RWPE2 (cell line): Measurements from ENCODE around the gene APEH.

Experiments
- ATAC-seq: fragments of 200-7000 bp; cut with Tn5 transposase; 3 replicates; pipeline ENCODE4 v1.9.1; 2021; ENCODE audit warnings: low read depth
- DNase-seq: peaks from one replicate; pipeline ENCODE4 v3.0.0-alpha.2; 2020; ENCODE audit warnings: low spot score
- H3K27ac ChIP-seq: fragments of 450-650 bp; 2 replicates; pipeline ENCODE4 v1.5.1; 2017; ENCODE audit warnings: mild to moderate bottlenecking; ENCODE audit not compliant: poor library complexity, severe bottlenecking
- H3K27me3 ChIP-seq: fragments of 250-450 bp; sonication (Bioruptor Pico); 2 replicates; pipeline ENCODE4 v1.5.1; 2021; ENCODE audit warnings: mild to moderate bottlenecking, moderate library complexity; ENCODE audit not compliant: insufficient read depth, poor library complexity, severe bottlenecking
- H3K36me3 ChIP-seq: fragments of 250-450 bp; sonication (Bioruptor Pico); 2 replicates; pipeline ENCODE4 v1.5.1; 2020; ENCODE audit warnings: low read depth, mild to moderate bottlenecking, moderate library complexity
- H3K4me1 ChIP-seq: fragments of 250-450 bp; sonication (Bioruptor Pico); 2 replicates; pipeline ENCODE4 v1.5.1; 2021; ENCODE audit warnings: mild to moderate bottlenecking, moderate library complexity; ENCODE audit not compliant: insufficient read depth, poor library complexity, severe bottlenecking
- H3K4me3 ChIP-seq: fragments of 250-450 bp; sonication (Bioruptor Pico); 2 replicates; pipeline ENCODE4 v1.5.1; 2021; ENCODE audit warnings: mild to moderate bottlenecking, moderate library complexity; ENCODE audit not compliant: severe bottlenecking
- H3K9me3 ChIP-seq: fragments of 250-450 bp; sonication (Bioruptor Pico); 2 replicates; pipeline ENCODE4 v1.5.1; 2021; ENCODE audit warnings: mild to moderate bottlenecking, moderate library complexity; ENCODE audit not compliant: severe bottlenecking
- TF ChIP-seq, protein P1 (sequence below): fragments of 450-650 bp; IDR thresholded peaks from one replicate; pipeline ENCODE4 v1.5.1; 2017; ENCODE audit warnings: mild to moderate bottlenecking, moderate library complexity; ENCODE audit not compliant: poor library complexity, severe bottlenecking

The APEH gene

DNA sequence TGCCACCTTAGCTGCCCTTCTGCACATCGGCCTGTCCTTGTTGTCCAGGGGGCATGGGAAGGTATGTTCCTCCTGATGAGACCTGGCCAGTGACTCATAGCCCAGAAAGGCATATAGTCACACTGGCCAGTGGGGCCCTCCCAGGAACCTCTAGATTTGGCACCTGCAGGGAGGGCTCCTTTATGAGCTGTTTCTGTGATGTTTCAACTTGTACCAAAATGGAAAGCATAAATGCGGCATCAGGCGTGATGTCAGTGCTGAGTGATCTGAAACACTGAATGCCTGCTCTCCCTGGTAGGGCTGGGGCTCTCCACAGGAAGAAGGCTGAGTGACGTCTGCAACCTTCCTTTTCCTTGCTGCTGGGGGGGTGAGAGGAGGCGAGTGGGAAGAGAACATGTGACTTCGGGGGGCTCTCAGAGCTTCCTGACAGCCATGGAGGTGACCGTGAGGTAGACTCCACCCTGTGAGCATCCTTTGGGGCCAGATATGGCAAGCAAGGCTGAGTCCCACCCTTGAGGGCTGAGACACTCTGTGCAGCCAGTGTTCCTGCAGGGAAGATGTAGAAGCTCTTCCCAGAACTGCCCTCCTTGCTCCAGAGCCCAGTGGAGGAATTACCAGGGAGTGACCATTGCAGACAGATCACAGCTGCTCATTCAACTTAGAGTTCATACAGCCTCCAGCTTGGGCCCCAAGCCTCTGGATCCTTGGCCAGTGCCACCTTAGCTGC lies 37.1 kb upstream of the APEH start:
- H3K36me3 ChIP-seq: no peaks in the 10 kb centered on the region
- no peaks in the 10 kb centered on the region for H3K27me3 ChIP-seq

DNA sequence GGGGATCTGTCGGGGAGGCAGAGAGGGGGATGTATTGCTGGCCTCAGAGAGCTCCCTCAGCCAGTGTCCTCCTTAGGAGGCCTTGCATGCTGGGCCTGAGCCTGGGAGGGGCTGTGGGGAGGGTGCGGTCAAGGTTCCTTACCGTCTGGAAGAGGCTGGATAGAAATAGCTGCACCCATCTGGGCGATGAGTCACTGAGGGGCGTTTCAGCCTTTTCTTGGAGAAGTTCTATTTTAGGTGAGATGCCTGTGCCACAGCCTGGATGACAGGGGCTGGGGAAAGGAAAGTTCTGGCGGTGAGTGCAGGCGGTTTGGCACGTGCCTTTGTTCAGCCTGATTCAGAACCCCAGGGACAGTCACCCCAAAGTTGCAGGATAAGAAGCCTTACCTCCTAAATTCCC lies 35.7 kb upstream of the APEH start:
- no peaks in the 10 kb centered on the region for H3K36me3 ChIP-seq
- H3K27me3 ChIP-seq: no peaks in the 10 kb centered on the region
- DNase-seq: peak; percentile 87
- TF ChIP-seq, protein P1, sequence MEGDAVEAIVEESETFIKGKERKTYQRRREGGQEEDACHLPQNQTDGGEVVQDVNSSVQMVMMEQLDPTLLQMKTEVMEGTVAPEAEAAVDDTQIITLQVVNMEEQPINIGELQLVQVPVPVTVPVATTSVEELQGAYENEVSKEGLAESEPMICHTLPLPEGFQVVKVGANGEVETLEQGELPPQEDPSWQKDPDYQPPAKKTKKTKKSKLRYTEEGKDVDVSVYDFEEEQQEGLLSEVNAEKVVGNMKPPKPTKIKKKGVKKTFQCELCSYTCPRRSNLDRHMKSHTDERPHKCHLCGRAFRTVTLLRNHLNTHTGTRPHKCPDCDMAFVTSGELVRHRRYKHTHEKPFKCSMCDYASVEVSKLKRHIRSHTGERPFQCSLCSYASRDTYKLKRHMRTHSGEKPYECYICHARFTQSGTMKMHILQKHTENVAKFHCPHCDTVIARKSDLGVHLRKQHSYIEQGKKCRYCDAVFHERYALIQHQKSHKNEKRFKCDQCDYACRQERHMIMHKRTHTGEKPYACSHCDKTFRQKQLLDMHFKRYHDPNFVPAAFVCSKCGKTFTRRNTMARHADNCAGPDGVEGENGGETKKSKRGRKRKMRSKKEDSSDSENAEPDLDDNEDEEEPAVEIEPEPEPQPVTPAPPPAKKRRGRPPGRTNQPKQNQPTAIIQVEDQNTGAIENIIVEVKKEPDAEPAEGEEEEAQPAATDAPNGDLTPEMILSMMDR: no peak
- peaks cover 21% of the 10 kb centered on the region for H3K4me1 ChIP-seq
- H3K4me3 ChIP-seq: no peak overlapping the region
- ATAC-seq: peak; percentile 92
- H3K27ac ChIP-seq: peak overlapping the region; percentile 56
- no peaks in the 10 kb centered on the region for H3K9me3 ChIP-seq

More for the DNA sequence above, 37.1 kb upstream of the APEH start:
- Histone ChIP-seq H3K9me3 (no peaks in the 10 kb centered on the region), H3K4me1 (peaks cover 21% of the 10 kb centered on the region), H3K27ac (peak overlapping the region; percentile 56), H3K4me3 (no peak overlapping the region)
- TF ChIP-seq, protein P1: no peak
- DNase-seq (no peak), ATAC-seq (peak; percentile 67)

DNA sequence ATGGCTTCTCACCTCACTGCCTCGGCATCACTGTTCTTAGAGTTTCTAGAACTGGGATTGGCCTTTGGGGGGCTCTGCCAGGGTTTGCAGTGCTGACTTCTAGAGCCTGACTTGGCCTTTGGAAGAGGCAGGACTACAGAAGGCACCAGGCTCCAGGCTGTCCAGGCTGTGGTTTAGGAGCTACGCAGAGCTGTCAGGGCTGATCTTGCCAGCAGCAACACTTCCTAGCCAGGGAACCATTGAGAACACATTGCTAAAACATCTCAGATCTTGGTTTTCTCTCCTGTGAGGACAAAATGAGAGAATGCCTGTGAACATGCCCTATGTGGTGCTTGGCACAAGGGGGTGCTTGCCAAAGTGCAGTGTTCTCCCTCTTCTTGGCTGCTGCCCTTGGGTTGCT lies 34.6 kb upstream of the APEH start:
- H3K36me3 ChIP-seq: no peaks in the 10 kb centered on the region
- no peak overlapping the region for H3K27ac ChIP-seq
- TF ChIP-seq, protein P1: no peak
- no peaks in the 10 kb centered on the region for H3K27me3 ChIP-seq
- H3K9me3 ChIP-seq: no peaks in the 10 kb centered on the region
- ATAC-seq (no peak), DNase-seq (no peak)
- no peak overlapping the region for H3K4me3 ChIP-seq
- H3K4me1 ChIP-seq: peaks cover 21% of the 10 kb centered on the region

DNA sequence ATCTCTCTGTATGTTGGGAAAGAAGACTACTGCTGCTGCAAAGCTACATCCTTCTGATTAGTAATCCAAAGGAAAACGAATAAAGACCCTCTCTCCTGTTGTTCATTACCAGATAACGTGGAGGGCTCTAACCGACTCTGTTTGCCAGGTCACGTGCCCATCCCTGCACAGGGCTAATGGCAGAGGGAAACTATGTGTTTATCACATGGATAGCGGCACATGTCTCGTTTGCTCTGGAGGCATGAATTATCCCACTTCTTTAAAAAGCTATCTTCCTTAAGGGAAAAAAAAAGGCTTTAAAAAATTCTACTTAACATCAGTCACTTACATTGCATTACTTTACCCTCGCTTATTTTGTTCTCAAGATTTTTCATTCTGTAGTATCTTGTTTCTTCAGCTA lies 32.9 kb upstream of the APEH start:
- H3K4me1 ChIP-seq: peaks cover 21% of the 10 kb centered on the region
- no peak for ATAC-seq
- H3K27me3 ChIP-seq: no peaks in the 10 kb centered on the region
- no peak overlapping the region for H3K27ac ChIP-seq
- H3K36me3 ChIP-seq: no peaks in the 10 kb centered on the region
- TF ChIP-seq, protein P1: no peak
- no peaks in the 10 kb centered on the region for H3K9me3 ChIP-seq
- no peak for DNase-seq
- H3K4me3 ChIP-seq: no peak overlapping the region
